ENCODE results near the gene TOLLIP. TPM values are rescaled to one million over a fixed set of nuclear protein-coding genes. Genes with fewer than 3 reads are reported as not detected.

The TOLLIP gene
- total RNA-seq, 1 donor from 2014 or later: 65.3 TPM

GRCh38 chr11:1233351-1234053 lies 75.9 kb downstream of the TOLLIP start:
- peak; percentile 2 for DNase-seq (ENCODE audit: low spot score)
- Mint-ChIP-seq H3K36me3 (ENCODE audit: low read depth, unreplicated experiment) (no peaks in the 10 kb centered on the region), H3K9me3 (ENCODE audit: unreplicated experiment) (no peaks in the 10 kb centered on the region), H3K27me3 (ENCODE audit: unreplicated experiment) (peaks cover 8% of the 10 kb centered on the region), H3K27ac (ENCODE audit: unreplicated experiment) (no peak overlapping the region), H3K4me1 (ENCODE audit: unreplicated experiment) (no peaks in the 10 kb centered on the region), H3K4me3 (ENCODE audit: unreplicated experiment) (no peak overlapping the region)
- TF ChIP-seq CTCF (IDR thresholded peaks at IDR 0.05; ENCODE audit: unreplicated experiment): no peak

GRCh38 chr11:1232883-1233321 lies 76.5 kb downstream of the TOLLIP start:
- no peak overlapping the region for H3K4me3 Mint-ChIP-seq (ENCODE audit: unreplicated experiment)
- no peak overlapping the region for H3K27ac Mint-ChIP-seq (ENCODE audit: unreplicated experiment)
- H3K27me3 Mint-ChIP-seq (ENCODE audit: unreplicated experiment): peaks cover 2% of the 10 kb centered on the region
- no peak for TF ChIP-seq CTCF (IDR thresholded peaks at IDR 0.05; ENCODE audit: unreplicated experiment)
- DNase-seq (ENCODE audit: low spot score): no peak
- no peaks in the 10 kb centered on the region for H3K36me3 Mint-ChIP-seq (ENCODE audit: low read depth, unreplicated experiment)
- H3K9me3 Mint-ChIP-seq (ENCODE audit: unreplicated experiment): no peaks in the 10 kb centered on the region
- H3K4me1 Mint-ChIP-seq (ENCODE audit: unreplicated experiment): no peaks in the 10 kb centered on the region

GRCh38 chr11:1232021-1232882 lies 77.2 kb downstream of the TOLLIP start:
- Mint-ChIP-seq H3K4me1 (ENCODE audit: unreplicated experiment) (no peaks in the 10 kb centered on the region), H3K27ac (ENCODE audit: unreplicated experiment) (no peak overlapping the region), H3K9me3 (ENCODE audit: unreplicated experiment) (no peaks in the 10 kb centered on the region), H3K27me3 (ENCODE audit: unreplicated experiment) (peaks cover 2% of the 10 kb centered on the region), H3K36me3 (ENCODE audit: low read depth, unreplicated experiment) (no peaks in the 10 kb centered on the region), H3K4me3 (ENCODE audit: unreplicated experiment) (no peak overlapping the region)
- TF ChIP-seq CTCF (IDR thresholded peaks at IDR 0.05; ENCODE audit: unreplicated experiment): no peak
- peak; percentile 3 for DNase-seq (ENCODE audit: low spot score)

- Mint-ChIP-seq H3K4me3 (ENCODE audit: unreplicated experiment) (no peak overlapping the region), H3K9me3 (ENCODE audit: unreplicated experiment) (no peaks in the 10 kb centered on the region), H3K36me3 (ENCODE audit: low read depth, unreplicated experiment) (no peaks in the 10 kb centered on the region), H3K4me1 (ENCODE audit: unreplicated experiment) (no peaks in the 10 kb centered on the region), H3K27ac (ENCODE audit: unreplicated experiment) (no peak overlapping the region), H3K27me3 (ENCODE audit: unreplicated experiment) (peaks cover 2% of the 10 kb centered on the region)
- no peak for TF ChIP-seq CTCF (IDR thresholded peaks at IDR 0.05; ENCODE audit: unreplicated experiment)
- no peak for DNase-seq (ENCODE audit: low spot score)
Measured at GRCh38 chr11:1231396-1232020, 77.9 kb downstream of the TOLLIP start.
